MV-4-11 (cell line): ENCODE data around the gene WDR18.
"Not testable (repeated sequence)": the region's sequence is repeated elsewhere in the genome, so short reads cannot be mapped to it uniquely, and the experiment has no call there.

Source experiments
- DNase-seq: peaks from one replicate; lab custom pipeline; 2025; lab: John Stamatoyannopoulos, UW

Gene WDR18

GRCh38 chr19:1019980-1020867, 36.1 kb downstream of the WDR18 start:
- DNase-seq = no peak

- peak; percentile 96 for DNase-seq
Observed at GRCh38 chr19:1020868-1021425, 36.8 kb downstream of the WDR18 start, which contains the start of gene TMEM259. Gene TMEM259, minus strand, starts transcription at chr19:1021123. Its CDS starts 127 bp downstream, at chr19:1020996.

- DNase-seq = not testable (repeated sequence)
Observed at GRCh38 chr19:1023883-1024188, 39.7 kb downstream of the WDR18 start.

- DNase-seq = not testable (repeated sequence)
Observed at GRCh38 chr19:1025080-1025479, 40.9 kb downstream of the WDR18 start.

GRCh38 chr19:1025960-1026782, 42.0 kb downstream of the WDR18 start, which contains the start of gene CNN2:
Gene CNN2, plus strand, starts transcription at chr19:1026608. Its CDS starts 54 bp downstream, at chr19:1026662.
- DNase-seq = peak; percentile 69

- peak; percentile 57 for DNase-seq
Observed at GRCh38 chr19:1026783-1027649, 42.9 kb downstream of the WDR18 start.

GRCh38 chr19:1027650-1028061, 43.5 kb downstream of the WDR18 start:
- DNase-seq = no peak

- peak; percentile 45 for DNase-seq
Observed at GRCh38 chr19:1028062-1028926, 44.1 kb downstream of the WDR18 start.

- no peak for DNase-seq
Observed at GRCh38 chr19:1032264-1032867, 48.2 kb downstream of the WDR18 start.

GRCh38 chr19:1035998-1036621, 52.0 kb downstream of the WDR18 start:
- no peak for DNase-seq

- no peak for DNase-seq
Observed at GRCh38 chr19:1037621-1038064, 53.5 kb downstream of the WDR18 start.

GRCh38 chr19:1038978-1039645, 55.0 kb downstream of the WDR18 start:
- DNase-seq = no peak

GRCh38 chr19:1039646-1040475, 55.7 kb downstream of the WDR18 start, which contains the start of gene ABCA7:
Gene ABCA7, plus strand, starts transcription at chr19:1040107. Its CDS starts 1,255 bp downstream, at chr19:1041362.
- peak; percentile 98 for DNase-seq

GRCh38 chr19:1040476-1041271, 56.5 kb downstream of the WDR18 start:
- DNase-seq = peak; percentile 97

GRCh38 chr19:1041272-1041834, 57.2 kb downstream of the WDR18 start:
- DNase-seq = no peak

GRCh38 chr19:1041835-1042685, 57.9 kb downstream of the WDR18 start:
- no peak for DNase-seq
